HUDEP-2 (cell line): ENCODE data around the gene AP3S2.
"Not testable (repeated sequence)": the region's sequence is repeated elsewhere in the genome, so short reads cannot be mapped to it uniquely, and the experiment has no call there.

ENCODE experiments used
- DNase-seq, 76 experiments: peaks; one replicate each; lab custom pipeline; 2025; ENCODE audit not compliant: unreplicated experiment in 76 of 76; lab: John Stamatoyannopoulos, UW

AP3S2 gene

GRCh38 chr15:89803941-89804800 is 89.6 kb downstream of the AP3S2 start:
- no peak for DNase-seq

DNA sequence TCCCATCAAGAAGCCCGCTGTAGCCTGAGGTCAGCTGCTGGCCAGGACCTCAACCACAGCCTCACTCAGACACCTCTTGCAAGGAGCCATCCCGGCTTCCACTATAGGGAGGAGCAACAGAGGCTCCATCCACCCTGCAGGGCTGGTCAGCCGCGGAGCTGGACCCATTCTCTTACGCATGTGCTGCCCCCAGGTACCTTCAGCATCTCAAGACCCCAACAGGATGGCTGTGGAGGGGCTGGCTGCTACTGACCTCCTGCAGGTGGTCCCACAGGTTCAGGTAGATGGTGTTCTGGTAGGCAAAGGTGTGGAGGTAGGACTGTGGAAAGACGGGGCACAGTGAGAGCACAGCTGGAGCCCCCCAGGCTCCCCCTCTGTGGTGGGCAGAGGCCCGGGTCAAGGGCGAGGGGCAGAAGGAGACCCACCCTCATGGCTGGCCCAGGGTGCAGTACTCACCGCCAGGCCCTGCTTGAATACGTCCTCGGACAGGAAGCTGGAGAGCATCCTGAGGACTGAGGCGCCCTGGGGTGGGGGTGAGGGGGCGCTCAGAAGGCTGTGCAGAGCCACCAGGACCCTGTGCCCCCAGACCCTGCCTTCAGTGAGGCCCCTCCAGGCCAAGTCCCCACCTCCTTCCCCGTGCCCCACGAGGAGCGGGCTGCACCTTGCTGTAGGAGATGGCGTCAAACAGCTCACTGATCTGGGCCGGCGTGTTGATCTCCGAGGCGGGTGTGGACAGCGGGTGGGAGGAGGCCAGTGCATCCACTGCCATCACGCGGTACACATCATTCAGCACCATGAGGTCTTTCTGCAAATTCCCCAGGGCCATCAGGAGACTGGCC is 90.6 kb downstream of the AP3S2 start:
- no peak for DNase-seq

DNA sequence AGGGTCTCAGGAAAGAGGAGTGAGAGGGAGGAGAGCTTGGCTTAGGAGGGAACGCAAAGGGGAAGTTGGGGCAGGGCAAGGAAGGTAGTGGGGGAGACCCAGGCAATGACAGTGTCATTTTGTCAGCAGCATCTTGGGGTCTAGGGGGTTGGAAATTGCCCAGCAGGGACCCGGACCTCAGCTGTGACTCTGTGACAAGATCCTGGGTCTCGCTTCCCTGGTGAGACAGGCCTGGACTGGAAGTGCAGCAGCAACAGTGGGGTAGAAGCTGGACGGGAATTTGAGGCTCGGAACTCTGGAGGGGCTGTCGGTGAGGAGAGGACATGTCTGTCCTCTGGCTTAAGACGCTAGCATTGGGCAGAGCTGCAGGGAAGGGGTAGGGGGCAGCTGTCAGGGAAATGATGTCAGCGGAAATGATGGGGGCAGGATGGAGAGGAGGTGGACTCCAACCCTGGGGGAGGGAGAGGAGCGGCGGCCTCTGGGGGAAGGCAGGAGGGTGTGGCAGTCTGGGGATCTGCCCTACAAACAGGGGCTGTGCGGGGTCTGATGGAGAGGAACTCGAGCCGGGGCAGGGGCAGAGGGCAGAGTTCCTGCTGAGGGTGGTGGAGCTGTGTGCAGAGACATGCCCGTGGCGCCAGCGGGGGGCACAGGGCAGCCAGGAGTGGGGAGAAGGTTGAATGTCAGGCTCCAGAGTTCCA is 91.4 kb downstream of the AP3S2 start:
- DNase-seq = no peak

DNA sequence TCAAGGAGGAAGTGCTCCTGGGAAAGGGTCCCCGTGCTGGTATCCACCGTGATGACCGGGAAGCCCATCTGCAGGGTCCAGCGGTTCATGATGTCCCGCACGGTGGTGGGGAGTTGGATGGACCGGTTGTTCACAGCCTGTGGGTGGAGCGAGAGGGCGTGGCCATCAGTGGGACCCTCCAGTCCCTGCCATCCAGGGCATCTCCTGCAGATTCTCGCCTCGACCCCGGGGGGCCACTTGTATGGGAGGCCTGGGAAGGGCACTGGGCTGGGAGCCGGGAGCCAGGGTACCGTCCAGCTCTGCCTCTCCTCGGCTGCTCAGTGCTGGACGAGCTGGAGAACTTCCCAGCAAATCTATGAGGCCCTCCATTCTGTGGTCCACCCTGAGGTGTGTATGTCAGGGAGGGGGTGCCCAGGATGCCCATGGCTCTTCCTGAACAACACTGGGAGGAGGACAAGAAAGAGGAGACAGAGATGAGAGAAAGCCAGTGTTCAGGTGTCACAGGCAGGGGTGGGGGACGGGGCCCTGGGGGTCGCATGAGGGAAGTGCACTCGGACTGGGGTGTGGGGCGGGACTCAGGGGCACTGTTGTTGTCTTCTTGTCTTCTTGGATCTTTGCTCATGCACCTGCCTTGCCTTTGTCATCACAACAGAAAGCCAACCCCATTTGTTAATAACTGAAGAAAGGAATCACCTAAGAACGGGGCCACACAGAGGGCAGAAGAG is 92.2 kb downstream of the AP3S2 start:
- DNase-seq = no peak

- no peak for DNase-seq
Measured at GRCh38 chr15:89799918-89800498, 93.8 kb downstream of the AP3S2 start.

- no peak for DNase-seq
Measured at GRCh38 chr15:89799011-89799911, 94.5 kb downstream of the AP3S2 start.

- DNase-seq = no peak
Measured at GRCh38 chr15:89797678-89798201, 96.1 kb downstream of the AP3S2 start.

GRCh38 chr15:89795996-89796395 is 97.8 kb downstream of the AP3S2 start:
- DNase-seq = no peak

DNA sequence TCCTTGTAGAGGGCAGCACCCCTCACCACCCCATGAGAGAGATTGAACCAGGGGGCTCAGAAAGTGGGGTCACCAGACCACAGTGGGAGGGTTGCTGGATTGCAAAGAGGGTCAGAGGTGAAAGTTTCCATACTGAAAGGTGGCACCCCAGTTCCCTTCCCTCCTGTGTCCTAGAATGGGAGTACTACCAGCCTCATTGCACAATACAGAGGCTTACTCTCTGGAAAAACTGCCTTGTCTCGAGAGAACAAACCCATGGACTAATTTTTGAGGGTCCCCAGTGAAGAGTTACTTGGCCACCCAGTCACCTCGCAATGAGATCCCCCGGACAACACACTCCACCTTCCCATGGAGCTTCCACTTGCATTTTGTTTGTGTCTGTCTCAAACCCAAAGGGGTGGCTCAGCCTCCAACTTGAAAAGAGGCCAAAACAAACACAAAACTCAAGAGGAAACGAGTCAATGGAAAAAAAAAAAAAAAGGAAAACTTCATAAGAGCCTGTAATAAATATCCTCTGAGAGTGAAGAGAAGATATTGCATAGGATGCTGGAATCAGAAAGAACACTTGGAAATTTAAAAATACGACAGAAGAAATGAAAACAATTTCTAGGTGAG is 99.1 kb downstream of the AP3S2 start:
- no peak for DNase-seq

GRCh38 chr15:89792106-89792805 is 101.5 kb downstream of the AP3S2 start:
- DNase-seq = no peak

- no peak for DNase-seq
Measured at GRCh38 chr15:89790661-89791060, 103.1 kb downstream of the AP3S2 start.

DNA sequence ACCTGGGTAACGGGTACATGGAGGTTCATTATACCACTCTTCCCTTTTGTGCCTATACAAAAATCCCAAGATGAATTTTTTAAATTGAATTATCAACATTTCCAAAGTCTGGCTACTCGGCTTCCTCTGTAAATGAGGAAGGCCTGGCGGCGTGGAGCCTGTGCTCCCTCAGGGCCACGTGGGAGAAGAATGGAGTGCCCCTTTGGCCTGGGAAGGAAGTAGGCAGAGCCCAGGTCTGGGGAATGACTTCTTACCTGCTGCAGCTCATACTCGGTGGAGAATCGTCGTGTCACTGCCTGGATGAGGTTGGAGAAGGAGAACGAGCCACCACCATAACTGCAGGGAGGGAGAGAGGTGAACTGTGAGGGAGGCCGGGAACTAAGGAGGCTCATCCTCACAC is 103.6 kb downstream of the AP3S2 start:
- no peak for DNase-seq

DNA sequence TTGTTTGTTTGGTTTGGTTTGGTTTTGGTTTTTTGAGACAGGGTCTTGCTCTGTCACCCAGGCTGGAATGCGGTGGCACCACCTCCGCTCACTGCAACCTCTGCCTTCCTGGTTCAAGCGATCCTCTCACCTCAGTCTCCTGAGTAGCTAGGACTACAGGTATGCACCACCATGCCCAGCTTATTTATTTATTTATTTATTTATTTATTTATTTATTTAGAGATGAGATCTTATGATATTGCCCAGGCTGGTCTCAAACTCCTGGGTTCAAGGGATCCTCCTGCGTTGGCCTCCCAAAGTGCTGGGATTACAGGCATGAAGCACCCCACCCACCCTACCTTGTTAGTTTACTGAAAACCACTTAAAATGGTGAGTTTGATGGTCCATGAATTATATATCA is 105.2 kb downstream of the AP3S2 start:
- not testable (repeated sequence) for DNase-seq

GRCh38 chr15:89787944-89788343 is 105.8 kb downstream of the AP3S2 start:
- no peak for DNase-seq

DNA sequence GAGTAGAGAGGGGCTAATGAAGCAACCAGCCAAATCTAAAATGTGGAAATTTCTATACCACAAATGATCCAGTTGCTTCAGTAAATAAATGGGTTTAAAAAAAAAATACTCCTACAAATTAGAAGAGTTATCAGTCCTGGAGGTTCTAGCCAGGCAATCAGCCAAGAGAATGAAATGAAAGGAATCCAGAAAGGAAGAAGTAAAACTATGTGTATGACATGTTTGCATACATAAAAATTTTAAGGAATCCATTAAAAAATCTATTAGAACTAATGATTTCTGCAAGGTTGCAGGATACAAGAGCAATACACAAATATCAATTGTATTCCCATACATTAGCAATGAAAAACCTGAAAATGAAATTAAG is 108.0 kb downstream of the AP3S2 start:
- DNase-seq = no peak

- DNase-seq = no peak
Measured at GRCh38 chr15:89785064-89785773, 108.6 kb downstream of the AP3S2 start.

DNA sequence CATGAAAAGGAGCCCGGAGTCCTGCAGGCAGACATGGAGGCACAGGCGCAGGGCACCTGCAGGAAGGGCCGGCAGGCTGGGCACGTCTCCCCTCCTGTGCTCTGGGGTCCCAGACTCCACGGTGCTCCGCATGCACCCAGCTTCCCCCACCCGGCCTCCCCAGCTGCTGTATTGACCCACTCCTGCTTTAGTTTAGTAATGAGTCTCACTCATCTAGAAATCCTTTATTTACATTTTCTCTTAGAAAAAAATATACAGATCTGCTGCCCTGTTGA is 109.2 kb downstream of the AP3S2 start:
- no peak for DNase-seq
